ENCODE results near the gene FAM107B.

Gene FAM107B

DNA sequence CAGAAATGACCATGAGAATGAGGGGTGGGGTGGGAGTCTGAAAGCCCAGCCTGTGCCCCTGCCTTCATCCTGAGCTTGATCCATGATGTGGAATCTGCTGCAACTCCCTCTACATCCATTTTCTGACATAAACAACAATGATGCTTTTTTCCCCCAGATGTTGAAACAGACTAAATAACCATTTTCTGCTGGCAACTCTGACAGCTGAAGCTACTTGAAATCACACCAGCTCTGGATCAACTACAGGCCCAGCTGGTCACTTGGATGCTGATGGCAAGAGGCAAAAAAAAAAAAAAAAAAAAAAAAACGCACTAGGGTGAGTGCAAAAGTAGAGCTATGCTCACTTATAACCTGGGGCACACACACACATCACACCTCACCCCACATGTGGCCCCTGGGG lies 74.2 kb downstream of the FAM107B start (continued):
- TF ChIP-seq ISL1 (CRISPR knock-in tag; IDR thresholded peaks at IDR 0.05), result no peak

DNA sequence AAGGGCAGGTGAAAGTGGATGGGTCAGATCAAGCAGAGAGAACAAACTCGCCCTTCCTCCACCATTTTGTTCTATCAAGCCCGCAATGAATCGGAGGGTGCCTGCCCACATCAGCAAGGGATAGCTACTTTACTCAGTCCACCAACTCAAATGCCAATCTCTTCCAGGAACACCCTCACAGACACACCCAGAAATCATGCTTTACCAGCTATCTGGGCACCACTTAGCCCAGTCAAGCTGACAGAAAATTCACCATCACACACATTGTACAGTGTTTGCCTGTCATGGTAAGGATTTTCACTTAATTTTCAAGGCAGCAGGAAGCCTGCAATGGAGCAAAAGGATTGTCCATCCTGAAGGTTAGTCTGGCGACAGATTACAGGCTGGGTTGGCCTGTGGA lies 75.2 kb downstream of the FAM107B start:
- ATAC-seq, result no peak
- no peak for TF ChIP-seq ZFP3 (CRISPR knock-in tag; IDR thresholded peaks at IDR 0.05)

DNA sequence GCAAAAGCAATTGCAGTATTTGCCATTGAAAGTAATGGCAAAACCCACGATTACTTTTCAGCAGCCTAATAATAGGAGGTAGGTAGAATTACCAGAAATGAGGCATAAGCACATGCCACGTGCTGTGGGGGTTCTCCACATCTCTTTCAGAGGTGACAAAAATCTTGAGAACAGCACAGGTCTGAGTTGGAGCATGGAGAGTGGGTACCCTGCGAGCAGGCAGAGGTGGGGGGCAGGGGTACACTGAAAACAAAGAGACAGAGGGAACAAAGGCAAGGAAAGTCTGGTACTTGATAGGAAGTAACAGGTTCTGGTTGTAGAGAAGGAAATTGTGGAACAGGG lies 75.9 kb downstream of the FAM107B start:
- no peak for TF ChIP-seq ZFP3 (CRISPR knock-in tag; IDR thresholded peaks at IDR 0.05)
- TF ChIP-seq, protein P1, sequence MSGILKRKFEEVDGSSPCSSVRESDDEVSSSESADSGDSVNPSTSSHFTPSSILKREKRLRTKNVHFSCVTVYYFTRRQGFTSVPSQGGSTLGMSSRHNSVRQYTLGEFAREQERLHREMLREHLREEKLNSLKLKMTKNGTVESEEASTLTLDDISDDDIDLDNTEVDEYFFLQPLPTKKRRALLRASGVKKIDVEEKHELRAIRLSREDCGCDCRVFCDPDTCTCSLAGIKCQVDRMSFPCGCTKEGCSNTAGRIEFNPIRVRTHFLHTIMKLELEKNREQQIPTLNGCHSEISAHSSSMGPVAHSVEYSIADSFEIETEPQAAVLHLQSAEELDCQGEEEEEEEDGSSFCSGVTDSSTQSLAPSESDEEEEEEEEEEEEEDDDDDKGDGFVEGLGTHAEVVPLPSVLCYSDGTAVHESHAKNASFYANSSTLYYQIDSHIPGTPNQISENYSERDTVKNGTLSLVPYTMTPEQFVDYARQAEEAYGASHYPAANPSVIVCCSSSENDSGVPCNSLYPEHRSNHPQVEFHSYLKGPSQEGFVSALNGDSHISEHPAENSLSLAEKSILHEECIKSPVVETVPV (CRISPR knock-in tag; IDR thresholded peaks at IDR 0.05), result no peak
- no peak for ATAC-seq

DNA sequence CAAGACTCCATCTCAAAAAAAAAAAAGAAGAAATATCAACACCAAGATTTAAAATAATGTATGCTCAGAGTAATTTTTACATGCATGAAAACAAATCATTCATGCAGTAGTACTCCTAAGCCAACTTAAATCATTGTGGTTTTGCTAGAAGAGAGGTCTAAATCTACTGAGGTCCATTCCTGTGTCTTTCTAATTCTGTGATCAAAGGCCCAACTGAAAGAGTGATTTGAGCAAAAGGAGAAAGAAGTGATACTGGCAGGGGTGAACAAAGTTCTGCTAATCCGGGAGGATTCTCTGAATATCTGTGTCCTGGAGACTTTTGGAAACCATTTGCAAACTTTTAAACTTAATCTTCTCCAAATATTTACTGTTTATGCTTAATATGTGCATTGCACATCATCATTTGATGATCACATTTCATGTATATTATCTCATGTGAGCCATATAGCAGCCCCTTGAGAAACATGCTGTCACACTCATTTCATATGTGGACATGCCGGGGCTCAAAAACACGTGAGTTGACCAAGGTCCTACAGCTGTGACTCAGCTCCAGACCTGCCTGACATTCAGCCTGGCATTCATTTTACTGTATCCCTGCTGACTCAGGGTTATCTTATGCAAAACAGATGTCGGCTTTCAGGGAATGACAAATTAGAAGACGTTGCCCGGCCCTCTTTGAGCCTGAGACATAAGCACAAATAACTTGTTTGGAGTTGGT lies 76.4 kb downstream of the FAM107B start:
- ATAC-seq, result peak; percentile 64
- TF ChIP-seq TCF4 (CRISPR knock-in tag; IDR thresholded peaks at IDR 0.05; ENCODE audit: borderline replicate concordance) (peak; percentile 53; the same call in 1 of the 2 replicates), BACH2 (CRISPR knock-in tag; IDR thresholded peaks at IDR 0.05; ENCODE audit: borderline replicate concordance) (no peak; the same call in 1 of the 2 replicates)

DNA sequence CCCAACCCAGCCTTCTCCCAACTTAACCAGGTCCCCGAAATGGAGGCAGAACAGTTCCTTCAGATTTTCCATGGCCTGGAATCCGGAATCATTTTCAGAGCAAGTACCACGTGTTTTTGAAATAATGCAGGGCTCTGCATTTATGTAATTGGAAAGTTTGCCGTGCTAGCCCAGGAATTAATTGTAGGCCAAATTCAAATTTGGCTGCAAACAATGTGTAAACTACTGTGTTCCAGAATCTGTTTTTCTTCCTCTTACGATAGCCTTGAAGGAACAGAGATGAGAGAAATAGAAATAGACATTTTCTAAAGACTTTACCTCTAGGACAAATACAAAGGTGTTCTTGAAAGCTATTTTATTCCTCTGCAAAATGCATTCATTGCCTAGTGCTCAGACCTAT lies 77.4 kb downstream of the FAM107B start:
- no peak for TF ChIP-seq ZFP30 (CRISPR knock-in tag; IDR thresholded peaks at IDR 0.05)
- no peak for TF ChIP-seq SNAI2 (CRISPR knock-in tag; IDR thresholded peaks at IDR 0.05)
- no peak for TF ChIP-seq ZFP3 (CRISPR knock-in tag; IDR thresholded peaks at IDR 0.05)
- TF ChIP-seq ISL1 (CRISPR knock-in tag; IDR thresholded peaks at IDR 0.05), result no peak
- no peak for TF ChIP-seq ZNF70 (CRISPR knock-in tag; IDR thresholded peaks at IDR 0.05)
- no peak for TF ChIP-seq RARB (CRISPR knock-in tag; IDR thresholded peaks at IDR 0.05)
- no peak for TF ChIP-seq PPARA (CRISPR knock-in tag; IDR thresholded peaks at IDR 0.05; ENCODE audit: borderline replicate concordance)
- TF ChIP-seq, protein P2, sequence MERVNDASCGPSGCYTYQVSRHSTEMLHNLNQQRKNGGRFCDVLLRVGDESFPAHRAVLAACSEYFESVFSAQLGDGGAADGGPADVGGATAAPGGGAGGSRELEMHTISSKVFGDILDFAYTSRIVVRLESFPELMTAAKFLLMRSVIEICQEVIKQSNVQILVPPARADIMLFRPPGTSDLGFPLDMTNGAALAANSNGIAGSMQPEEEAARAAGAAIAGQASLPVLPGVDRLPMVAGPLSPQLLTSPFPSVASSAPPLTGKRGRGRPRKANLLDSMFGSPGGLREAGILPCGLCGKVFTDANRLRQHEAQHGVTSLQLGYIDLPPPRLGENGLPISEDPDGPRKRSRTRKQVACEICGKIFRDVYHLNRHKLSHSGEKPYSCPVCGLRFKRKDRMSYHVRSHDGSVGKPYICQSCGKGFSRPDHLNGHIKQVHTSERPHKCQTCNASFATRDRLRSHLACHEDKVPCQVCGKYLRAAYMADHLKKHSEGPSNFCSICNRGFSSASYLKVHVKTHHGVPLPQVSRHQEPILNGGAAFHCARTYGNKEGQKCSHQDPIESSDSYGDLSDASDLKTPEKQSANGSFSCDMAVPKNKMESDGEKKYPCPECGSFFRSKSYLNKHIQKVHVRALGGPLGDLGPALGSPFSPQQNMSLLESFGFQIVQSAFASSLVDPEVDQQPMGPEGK (CRISPR knock-in tag; IDR thresholded peaks at IDR 0.05; ENCODE audit: borderline replicate concordance), result no peak
- no peak for TF ChIP-seq ZNF8 (CRISPR knock-in tag; IDR thresholded peaks at IDR 0.05)
- TF ChIP-seq ZNF565 (CRISPR knock-in tag; conservative IDR thresholded peaks at IDR 0.05; ENCODE audit: low read depth), result no peak
- TF ChIP-seq ESRRG (CRISPR knock-in tag; IDR thresholded peaks at IDR 0.05), result no peak
- TF ChIP-seq GLIS3 (CRISPR knock-in tag; IDR thresholded peaks at IDR 0.05), result no peak
- TF ChIP-seq ARNTL (CRISPR knock-in tag; IDR thresholded peaks at IDR 0.05; ENCODE audit: borderline replicate concordance, low read depth), result no peak
- TF ChIP-seq TOX (CRISPR knock-in tag; IDR thresholded peaks at IDR 0.05; ENCODE audit: borderline replicate concordance), result no peak
- TF ChIP-seq, protein P1 (CRISPR knock-in tag; IDR thresholded peaks at IDR 0.05), result no peak
- TF ChIP-seq TCF4 (CRISPR knock-in tag; IDR thresholded peaks at IDR 0.05; ENCODE audit: borderline replicate concordance), result no peak
- ATAC-seq, result no peak

DNA sequence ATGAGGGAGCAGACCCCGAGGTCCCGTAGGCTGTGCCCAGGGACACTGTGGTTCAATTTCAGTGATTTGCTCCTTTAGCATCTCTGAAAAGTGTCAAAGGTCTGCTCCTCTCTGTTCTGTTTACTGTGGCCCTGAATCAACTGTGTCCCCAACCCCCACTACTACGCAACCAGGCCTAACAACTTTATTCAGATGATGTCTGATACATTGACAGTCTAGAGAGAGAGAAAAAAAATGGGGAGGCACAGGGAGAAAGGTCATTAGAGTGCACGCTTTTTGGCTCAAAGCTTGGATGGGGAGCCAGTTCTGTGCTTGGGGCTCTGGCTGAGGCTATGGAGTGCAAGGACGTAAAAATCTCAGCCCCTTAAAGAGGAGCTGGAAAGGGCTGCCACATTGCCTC lies 77.9 kb downstream of the FAM107B start:
- no peak for ATAC-seq
- TF ChIP-seq SNAI2 (CRISPR knock-in tag; IDR thresholded peaks at IDR 0.05), result no peak
- TF ChIP-seq, protein P3, sequence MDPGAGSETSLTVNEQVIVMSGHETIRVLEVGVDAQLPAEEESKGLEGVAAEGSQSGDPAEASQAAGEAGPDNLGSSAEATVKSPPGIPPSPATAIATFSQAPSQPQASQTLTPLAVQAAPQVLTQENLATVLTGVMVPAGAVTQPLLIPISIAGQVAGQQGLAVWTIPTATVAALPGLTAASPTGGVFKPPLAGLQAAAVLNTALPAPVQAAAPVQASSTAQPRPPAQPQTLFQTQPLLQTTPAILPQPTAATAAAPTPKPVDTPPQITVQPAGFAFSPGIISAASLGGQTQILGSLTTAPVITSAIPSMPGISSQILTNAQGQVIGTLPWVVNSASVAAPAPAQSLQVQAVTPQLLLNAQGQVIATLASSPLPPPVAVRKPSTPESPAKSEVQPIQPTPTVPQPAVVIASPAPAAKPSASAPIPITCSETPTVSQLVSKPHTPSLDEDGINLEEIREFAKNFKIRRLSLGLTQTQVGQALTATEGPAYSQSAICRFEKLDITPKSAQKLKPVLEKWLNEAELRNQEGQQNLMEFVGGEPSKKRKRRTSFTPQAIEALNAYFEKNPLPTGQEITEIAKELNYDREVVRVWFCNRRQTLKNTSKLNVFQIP (CRISPR knock-in tag; IDR thresholded peaks at IDR 0.05; ENCODE audit: borderline replicate concordance, low read depth), result no peak
- TF ChIP-seq PPARA (CRISPR knock-in tag; IDR thresholded peaks at IDR 0.05; ENCODE audit: borderline replicate concordance), result no peak
- no peak for TF ChIP-seq ISL1 (CRISPR knock-in tag; IDR thresholded peaks at IDR 0.05)
- TF ChIP-seq, protein P2 (CRISPR knock-in tag; IDR thresholded peaks at IDR 0.05; ENCODE audit: borderline replicate concordance), result no peak
- no peak for TF ChIP-seq TOX (CRISPR knock-in tag; IDR thresholded peaks at IDR 0.05; ENCODE audit: borderline replicate concordance)
- TF ChIP-seq ZFP30 (CRISPR knock-in tag; IDR thresholded peaks at IDR 0.05), result no peak
- TF ChIP-seq, protein P4, sequence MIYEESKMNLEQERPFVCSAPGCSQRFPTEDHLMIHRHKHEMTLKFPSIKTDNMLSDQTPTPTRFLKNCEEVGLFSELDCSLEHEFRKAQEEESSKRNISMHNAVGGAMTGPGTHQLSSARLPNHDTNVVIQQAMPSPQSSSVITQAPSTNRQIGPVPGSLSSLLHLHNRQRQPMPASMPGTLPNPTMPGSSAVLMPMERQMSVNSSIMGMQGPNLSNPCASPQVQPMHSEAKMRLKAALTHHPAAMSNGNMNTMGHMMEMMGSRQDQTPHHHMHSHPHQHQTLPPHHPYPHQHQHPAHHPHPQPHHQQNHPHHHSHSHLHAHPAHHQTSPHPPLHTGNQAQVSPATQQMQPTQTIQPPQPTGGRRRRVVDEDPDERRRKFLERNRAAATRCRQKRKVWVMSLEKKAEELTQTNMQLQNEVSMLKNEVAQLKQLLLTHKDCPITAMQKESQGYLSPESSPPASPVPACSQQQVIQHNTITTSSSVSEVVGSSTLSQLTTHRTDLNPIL (CRISPR knock-in tag; IDR thresholded peaks at IDR 0.05; ENCODE audit: low read depth), result no peak

Data from SK-N-SH treated with all-trans-retinoic acid at 6 μM for 48 hours (cell line).